Lower leg skin (tissue), 4 donors: ENCODE measurements around the gene INTS12. TPM values are rescaled to one million over a fixed set of nuclear protein-coding genes. Genes with fewer than 3 reads are reported as not detected.
"Not testable (repeated sequence)": the region's sequence is repeated elsewhere in the genome, so short reads cannot be mapped to it uniquely, and the experiment has no call there.

ENCODE experiments used
- DNase-seq, 2 donors: peaks; one replicate each; pipeline ENCODE4 v3.0.0-alpha.2; 2019; ENCODE audit warnings: low spot score in 2 of 2
- H3K4me3 ChIP-seq: fragments of 200-600 bp; sonication (generic); 2 replicates; pipeline ENCODE4 v1.5.1; 2017; ENCODE audit warnings: mild to moderate bottlenecking, low read depth; ENCODE audit not compliant: poor library complexity, severe bottlenecking
- POLR2A ChIP-seq, 2 donors: fragments of 450-650 bp; IDR thresholded peaks; one replicate each; pipeline ENCODE4 v1.6.1; 2016 to 2017; ENCODE audit warnings: antibody characterized with exemption in 2 of 2, mild to moderate bottlenecking in 1 of 2, moderate library complexity in 1 of 2
- WGBS, 2 donors: methylation state at CpG; one replicate each; pipeline ENCODE4 v1.1.5; 2018; 5-methylcytosine and 5-hydroxymethylcytosine counted together
- intact Hi-C: fragments of 100-400 bp; cut with DNase I; formaldehyde crosslinking; loops from one replicate; pipeline ENCODE4 v1.15.0; 2023; ENCODE audit warnings: low total_unique reads
- total RNA-seq, 4 donors: library from RNA; depleted of rRNA; stranded (reverse); fragments of >200 nt; gene quantifications; one replicate each; pipeline ENCODE4 v1.1.0, GENCODE V29; 2016
- TF ChIP-seq, protein P1 (sequence below), 3 donors: fragments of 450-650 bp; IDR thresholded peaks; one replicate each; pipeline ENCODE4 v1.5.1; 2016; ENCODE audit warnings: antibody characterized with exemption in 3 of 3, mild to moderate bottlenecking in 3 of 3, moderate library complexity in 2 of 3

INTS12 gene
- total RNA-seq, 4 donors from 2014 or later = 14.7 to 21.8 (median 17.8) TPM

DNA sequence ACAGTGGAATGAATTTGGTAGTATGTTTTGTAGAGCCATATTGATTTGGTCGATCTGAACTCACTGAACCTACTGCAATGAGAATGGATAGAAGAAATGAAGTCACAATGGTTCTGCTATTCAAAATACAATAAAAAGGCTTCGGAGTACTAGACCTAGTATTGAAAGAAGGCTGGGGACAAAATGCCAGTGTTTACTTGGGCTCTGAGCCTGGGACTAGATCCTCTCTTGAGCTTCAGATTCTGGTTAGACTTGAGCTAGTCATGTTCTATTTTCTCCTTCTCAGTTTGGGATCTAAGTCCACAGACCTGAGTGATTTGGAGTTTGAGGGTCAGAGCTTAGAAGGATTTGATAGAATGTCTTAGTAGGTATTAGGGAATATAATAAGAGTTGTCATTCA lies 9.9 kb downstream of the INTS12 start:
- TF ChIP-seq POLR2A (IDR thresholded peaks at IDR 0.05) = no peak
- TF ChIP-seq, protein P1, sequence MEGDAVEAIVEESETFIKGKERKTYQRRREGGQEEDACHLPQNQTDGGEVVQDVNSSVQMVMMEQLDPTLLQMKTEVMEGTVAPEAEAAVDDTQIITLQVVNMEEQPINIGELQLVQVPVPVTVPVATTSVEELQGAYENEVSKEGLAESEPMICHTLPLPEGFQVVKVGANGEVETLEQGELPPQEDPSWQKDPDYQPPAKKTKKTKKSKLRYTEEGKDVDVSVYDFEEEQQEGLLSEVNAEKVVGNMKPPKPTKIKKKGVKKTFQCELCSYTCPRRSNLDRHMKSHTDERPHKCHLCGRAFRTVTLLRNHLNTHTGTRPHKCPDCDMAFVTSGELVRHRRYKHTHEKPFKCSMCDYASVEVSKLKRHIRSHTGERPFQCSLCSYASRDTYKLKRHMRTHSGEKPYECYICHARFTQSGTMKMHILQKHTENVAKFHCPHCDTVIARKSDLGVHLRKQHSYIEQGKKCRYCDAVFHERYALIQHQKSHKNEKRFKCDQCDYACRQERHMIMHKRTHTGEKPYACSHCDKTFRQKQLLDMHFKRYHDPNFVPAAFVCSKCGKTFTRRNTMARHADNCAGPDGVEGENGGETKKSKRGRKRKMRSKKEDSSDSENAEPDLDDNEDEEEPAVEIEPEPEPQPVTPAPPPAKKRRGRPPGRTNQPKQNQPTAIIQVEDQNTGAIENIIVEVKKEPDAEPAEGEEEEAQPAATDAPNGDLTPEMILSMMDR (IDR thresholded peaks at IDR 0.05) = no peak
- intact Hi-C loops = no loop called here
- H3K4me3 ChIP-seq = no peak overlapping the region
- DNase-seq = no peak
- 95% methylated on average over 2 of the region's 2 CpGs for WGBS, 2 donors

DNA sequence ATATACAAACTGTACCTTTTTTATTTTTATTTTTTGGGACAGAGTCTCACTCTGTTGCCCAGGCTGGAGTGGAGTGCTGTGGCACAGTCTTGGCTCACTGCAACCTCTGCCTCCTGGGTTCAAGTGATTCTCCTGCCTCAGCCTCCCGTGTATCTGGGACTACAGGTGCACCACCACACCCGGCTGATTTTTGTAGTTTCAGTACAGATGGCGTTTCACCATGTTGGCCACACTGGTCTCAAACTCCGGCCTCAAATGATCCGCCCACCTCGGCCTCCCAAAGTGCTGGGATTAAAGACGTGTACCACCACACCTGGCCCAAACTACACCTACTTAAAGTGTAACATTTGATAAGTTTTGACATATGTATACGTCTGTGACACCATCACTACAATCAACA lies 12.7 kb downstream of the INTS12 start:
- DNase-seq, intact Hi-C loops, H3K4me3 ChIP-seq: not testable (repeated sequence)
- WGBS, 2 donors = 97 to 98% methylated on average over 8 of the region's 8 CpGs

DNA sequence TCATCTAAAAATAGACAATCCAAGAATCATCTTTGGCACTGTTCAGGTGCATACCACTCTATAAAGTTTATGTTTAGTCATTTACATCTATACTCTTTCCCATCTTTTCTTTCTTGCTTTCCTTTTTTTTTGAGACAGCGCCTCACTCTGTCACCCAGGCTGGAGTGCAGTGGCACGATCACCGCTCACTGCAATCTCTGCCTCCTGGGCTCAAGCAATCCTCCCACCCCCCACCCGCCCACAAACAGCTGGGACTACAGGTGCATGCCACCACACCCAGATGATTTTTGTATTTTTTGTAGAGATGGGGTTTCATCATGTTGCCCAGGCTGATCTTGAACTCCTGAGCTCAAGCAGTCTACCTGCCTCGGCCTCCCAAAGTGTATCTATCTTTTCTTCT lies 13.7 kb downstream of the INTS12 start:
- H3K4me3 ChIP-seq, DNase-seq, intact Hi-C loops: not testable (repeated sequence)
- 86 to 98% methylated on average over 5 of the region's 5 CpGs for WGBS, 2 donors

DNA sequence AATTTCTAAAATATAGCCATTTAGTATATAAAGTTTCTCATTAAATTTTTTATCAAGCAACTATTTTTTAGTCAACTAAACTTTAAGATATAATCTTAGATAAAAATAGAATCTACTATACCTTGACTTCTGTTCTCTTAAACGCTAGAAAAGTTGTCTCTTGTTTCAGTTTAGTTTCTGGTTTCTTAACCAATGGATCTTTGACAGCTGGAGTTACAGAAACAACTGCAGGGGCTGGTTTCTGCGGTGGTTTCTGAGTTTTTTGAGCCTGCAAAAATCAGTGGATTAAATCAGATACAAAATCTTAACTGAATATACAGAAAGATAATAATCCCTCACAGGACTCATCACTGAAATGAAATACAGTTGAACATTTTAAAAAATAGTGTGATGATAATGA lies 21.9 kb downstream of the INTS12 start:
- no peak for TF ChIP-seq POLR2A (IDR thresholded peaks at IDR 0.05)
- intact Hi-C loops = no loop called here
- DNase-seq = no peak
- WGBS, 2 donors = 91 to 96% methylated on average over 2 of the region's 2 CpGs
- H3K4me3 ChIP-seq = no peak overlapping the region

DNA sequence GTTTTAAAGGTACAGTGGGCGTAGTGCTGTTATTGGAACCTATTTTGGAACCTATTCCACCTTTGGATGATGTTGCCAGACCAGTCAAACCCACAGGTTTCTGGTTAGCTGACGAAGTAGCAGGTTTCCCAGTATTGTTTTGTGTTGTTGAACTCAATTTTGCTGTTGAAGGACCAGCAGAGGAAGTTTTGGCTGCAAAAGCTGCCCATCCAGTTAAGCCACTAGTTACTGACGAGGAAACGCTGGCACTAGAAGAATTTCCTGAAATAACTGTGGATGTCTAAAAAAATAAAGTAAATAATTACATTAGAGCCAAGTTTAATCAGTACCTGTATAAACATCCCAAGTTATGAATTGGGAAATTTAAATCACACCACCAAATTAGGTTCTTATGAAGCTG lies 25.5 kb downstream of the INTS12 start:
- WGBS, 2 donors = 44 to 53% methylated on average over 4 of the region's 4 CpGs
- DNase-seq = no peak
- intact Hi-C loops = no loop called here

DNA sequence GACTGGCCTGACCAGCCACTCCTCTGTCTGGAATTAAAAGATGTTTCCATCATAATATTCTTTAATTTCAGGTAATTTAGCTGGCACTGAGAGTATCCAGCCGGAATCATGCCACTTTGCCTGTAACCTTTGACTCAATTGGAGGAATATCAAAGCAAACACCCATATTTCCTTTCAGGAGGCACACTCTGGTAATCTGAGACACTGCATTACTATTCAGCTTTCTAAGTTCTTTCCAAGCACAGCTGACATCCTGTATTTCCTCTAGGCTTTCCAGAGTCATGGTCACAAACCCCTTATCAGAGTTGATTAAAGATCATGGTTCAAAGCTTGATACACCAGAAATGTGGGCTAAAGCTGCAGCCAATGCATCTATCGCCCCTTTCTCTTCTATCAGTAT lies 29.3 kb downstream of the INTS12 start:
- intact Hi-C loops = no loop called here
- TF ChIP-seq POLR2A (IDR thresholded peaks at IDR 0.05) = no peak
- TF ChIP-seq, protein P1 (IDR thresholded peaks at IDR 0.05) = no peak
- H3K4me3 ChIP-seq = no peak overlapping the region
- no peak for DNase-seq
- 53 to 65% methylated on average over 2 of the region's 2 CpGs for WGBS, 2 donors

More for the DNA sequence above, 25.5 kb downstream of the INTS12 start:
- H3K4me3 ChIP-seq = no peak overlapping the region
- TF ChIP-seq POLR2A (IDR thresholded peaks at IDR 0.05) = no peak
- TF ChIP-seq, protein P1 (IDR thresholded peaks at IDR 0.05) = no peak

DNA sequence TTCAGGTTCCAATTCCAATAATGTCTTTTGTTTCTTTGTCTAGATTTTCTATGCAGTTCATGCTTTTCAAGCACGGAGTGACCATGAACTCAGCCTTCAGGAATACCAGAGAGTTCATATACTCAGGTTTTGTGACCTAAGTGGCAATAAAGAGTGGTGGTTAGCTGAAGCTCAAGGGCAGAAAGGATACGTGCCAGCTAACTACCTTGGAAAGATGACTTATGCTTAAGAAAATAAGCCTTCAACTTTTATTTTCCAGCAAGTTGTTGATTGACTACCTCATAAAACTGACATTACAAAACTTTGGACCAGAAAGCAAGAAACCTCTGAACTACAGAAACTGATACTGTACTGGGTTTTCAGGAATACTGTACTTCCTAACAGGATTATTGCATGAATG lies 30.8 kb downstream of the INTS12 start:
- DNase-seq = no peak
- no peak overlapping the region for H3K4me3 ChIP-seq
- intact Hi-C loops = no loop called here
- TF ChIP-seq, protein P1 (IDR thresholded peaks at IDR 0.05) = no peak
- no peak for TF ChIP-seq POLR2A (IDR thresholded peaks at IDR 0.05)
- WGBS, 2 donors = 62 to 72% methylated on average over 2 of the region's 2 CpGs
